Smooth muscle cell (in vitro differentiated cells): Measurements from ENCODE around the gene RLN3. TPM values are rescaled to one million over a fixed set of nuclear protein-coding genes. Genes with fewer than 3 reads are reported as not detected.

Source experiments
- DNase-seq: peaks from one replicate; lab custom pipeline; 2025; ENCODE audit not compliant: unreplicated experiment; lab: John Stamatoyannopoulos, UW
- H2AFZ ChIP-seq: fragments of 200-600 bp; sonication (generic); 2 replicates; pipeline ENCODE4 v1.6.0; 2016; ENCODE audit warnings: antibody characterized with exemption, low read depth, mild to moderate bottlenecking
- H3F3A ChIP-seq: fragments of 200-600 bp; sonication (generic); 2 replicates; pipeline ENCODE4 v1.6.0; 2017; ENCODE audit warnings: antibody characterized with exemption, low read depth
- H3K27ac ChIP-seq: fragments of 200-600 bp; sonication (generic); 2 replicates; pipeline ENCODE4 v1.5.1; 2016; ENCODE audit warnings: low read depth, mild to moderate bottlenecking
- H3K27me3 ChIP-seq: fragments of 200-600 bp; sonication (generic); 2 replicates; pipeline ENCODE4 v1.6.1; 2016; ENCODE audit warnings: low read depth, mild to moderate bottlenecking
- H3K36me3 ChIP-seq: fragments of 200-600 bp; sonication (generic); 2 replicates; pipeline ENCODE4 v1.5.1; 2016; ENCODE audit warnings: low read depth
- H3K4me1 ChIP-seq: fragments of 200-600 bp; sonication (generic); 2 replicates; pipeline ENCODE4 v1.5.1; 2016; ENCODE audit warnings: low read depth
- H3K4me2 ChIP-seq: fragments of 200-600 bp; sonication (generic); 2 replicates; pipeline ENCODE4 v1.6.0; 2016; ENCODE audit warnings: mild to moderate bottlenecking
- H3K4me3 ChIP-seq: fragments of 200-600 bp; sonication (generic); 2 replicates; pipeline ENCODE4 v1.5.1; 2016; ENCODE audit warnings: mild to moderate bottlenecking
- H3K79me2 ChIP-seq: fragments of 200-600 bp; sonication (generic); 2 replicates; pipeline ENCODE4 v1.6.0; 2016; ENCODE audit warnings: low read depth, mild to moderate bottlenecking
- H3K9ac ChIP-seq: fragments of 200-600 bp; sonication (generic); 2 replicates; pipeline ENCODE4 v1.6.0; 2016; ENCODE audit warnings: low read depth
- H3K9me3 ChIP-seq: fragments of 200-600 bp; sonication (generic); replicated peaks from 2 replicates; pipeline ENCODE4 v1.5.1; 2016; ENCODE audit warnings: low read depth
- H4K20me1 ChIP-seq: fragments of 200-600 bp; sonication (generic); 2 replicates; pipeline ENCODE4 v1.6.0; 2016; ENCODE audit warnings: low read depth
- WGBS: methylation state at CpG from one replicate; pipeline ENCODE4 v1.1.7; 2016; ENCODE audit warnings: low lambda C conversion rate; 5-methylcytosine and 5-hydroxymethylcytosine counted together
- polyA plus RNA-seq: library from polyadenylated mRNA; unstranded; fragments of >200 nt; fragmentation: Nextera tagmentation; extraction: Ambion mirVana; gene quantifications from 2 replicates; pipeline ENCODE4 v1.2.1, GENCODE V29; 2016
- total RNA-seq: library from RNA; depleted of rRNA; stranded (reverse); fragments of >200 nt; gene quantifications from 2 replicates; pipeline ENCODE4 v1.2.3, GENCODE V29; 2014
- TF ChIP-seq, protein P1 (sequence below): fragments of 200-600 bp; sonication (generic); IDR thresholded peaks from 2 replicates; pipeline ENCODE4 v1.5.1; 2017; ENCODE audit warnings: borderline replicate concordance, mild to moderate bottlenecking, antibody characterized with exemption; ENCODE audit not compliant: insufficient read depth, poor library complexity, severe bottlenecking

RLN3 gene
- total and polyA plus RNA-seq, 2 experiments from 2014 or later: not detected

DNA sequence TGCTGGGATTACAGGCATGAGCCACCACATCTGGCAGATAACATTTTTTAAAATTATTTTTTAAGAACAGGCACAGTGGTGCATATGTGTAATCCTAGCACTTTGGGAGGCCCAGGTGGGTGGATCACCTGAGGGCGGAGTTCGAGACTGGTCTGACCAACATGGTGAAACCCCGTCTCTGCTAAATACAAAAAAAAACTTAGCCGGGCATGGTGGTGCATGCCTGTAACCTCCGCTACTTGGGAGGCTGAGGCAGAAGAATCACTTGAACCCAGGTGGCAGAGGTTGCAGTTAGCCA lies 34.6 kb downstream of the RLN3 start:
- no peaks in the 10 kb centered on the region for H4K20me1 ChIP-seq
- H3K4me2 ChIP-seq: no peak overlapping the region
- H3K9me3 ChIP-seq: no peaks in the 10 kb centered on the region
- H3K4me3 ChIP-seq: no peak overlapping the region
- H3K79me2 ChIP-seq: no peaks in the 10 kb centered on the region
- H3K36me3 ChIP-seq: no peaks in the 10 kb centered on the region
- no peak overlapping the region for H3K27ac ChIP-seq
- TF ChIP-seq, protein P1, sequence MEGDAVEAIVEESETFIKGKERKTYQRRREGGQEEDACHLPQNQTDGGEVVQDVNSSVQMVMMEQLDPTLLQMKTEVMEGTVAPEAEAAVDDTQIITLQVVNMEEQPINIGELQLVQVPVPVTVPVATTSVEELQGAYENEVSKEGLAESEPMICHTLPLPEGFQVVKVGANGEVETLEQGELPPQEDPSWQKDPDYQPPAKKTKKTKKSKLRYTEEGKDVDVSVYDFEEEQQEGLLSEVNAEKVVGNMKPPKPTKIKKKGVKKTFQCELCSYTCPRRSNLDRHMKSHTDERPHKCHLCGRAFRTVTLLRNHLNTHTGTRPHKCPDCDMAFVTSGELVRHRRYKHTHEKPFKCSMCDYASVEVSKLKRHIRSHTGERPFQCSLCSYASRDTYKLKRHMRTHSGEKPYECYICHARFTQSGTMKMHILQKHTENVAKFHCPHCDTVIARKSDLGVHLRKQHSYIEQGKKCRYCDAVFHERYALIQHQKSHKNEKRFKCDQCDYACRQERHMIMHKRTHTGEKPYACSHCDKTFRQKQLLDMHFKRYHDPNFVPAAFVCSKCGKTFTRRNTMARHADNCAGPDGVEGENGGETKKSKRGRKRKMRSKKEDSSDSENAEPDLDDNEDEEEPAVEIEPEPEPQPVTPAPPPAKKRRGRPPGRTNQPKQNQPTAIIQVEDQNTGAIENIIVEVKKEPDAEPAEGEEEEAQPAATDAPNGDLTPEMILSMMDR: no peak
- no peak for DNase-seq
- H3K27me3 ChIP-seq: peaks cover 9% of the 10 kb centered on the region
- H2AFZ ChIP-seq: no peak overlapping the region
- H3F3A ChIP-seq: no peaks in the 10 kb centered on the region
- H3K9ac ChIP-seq: no peak overlapping the region
- WGBS: 89% methylated on average over 5 of the region's 5 CpGs
- H3K4me1 ChIP-seq: no peaks in the 10 kb centered on the region

GRCh38 chr19:14063105-14063504 lies 35.2 kb downstream of the RLN3 start:
- Histone ChIP-seq H3K9me3 (no peaks in the 10 kb centered on the region), H3F3A (no peaks in the 10 kb centered on the region), H3K4me2 (no peak overlapping the region), H3K9ac (no peak overlapping the region), H3K27ac (no peak overlapping the region), H2AFZ (no peak overlapping the region), H3K4me3 (no peak overlapping the region), H3K4me1 (no peaks in the 10 kb centered on the region), H3K36me3 (no peaks in the 10 kb centered on the region), H3K79me2 (no peaks in the 10 kb centered on the region), H4K20me1 (no peaks in the 10 kb centered on the region), H3K27me3 (peaks cover 9% of the 10 kb centered on the region)
- WGBS: 87% methylated on average over 7 of the region's 7 CpGs
- TF ChIP-seq, protein P1: no peak
- DNase-seq: no peak

GRCh38 chr19:14066134-14066533 lies 38.2 kb downstream of the RLN3 start:
- Histone ChIP-seq H3F3A (no peaks in the 10 kb centered on the region), H3K4me2 (no peak overlapping the region), H3K4me1 (no peaks in the 10 kb centered on the region), H3K27ac (no peak overlapping the region), H3K79me2 (no peaks in the 10 kb centered on the region), H3K27me3 (no peaks in the 10 kb centered on the region), H3K9ac (no peak overlapping the region), H3K4me3 (no peak overlapping the region), H3K36me3 (no peaks in the 10 kb centered on the region), H4K20me1 (no peaks in the 10 kb centered on the region), H2AFZ (no peak overlapping the region), H3K9me3 (no peaks in the 10 kb centered on the region)
- TF ChIP-seq, protein P1: no peak
- WGBS: 55% methylated on average over 2 of the region's 2 CpGs
- DNase-seq: no peak

GRCh38 chr19:14070268-14071050 lies 42.5 kb downstream of the RLN3 start:
- Histone ChIP-seq H3K4me3 (no peak overlapping the region), H4K20me1 (no peaks in the 10 kb centered on the region), H3K4me1 (peaks cover 12% of the 10 kb centered on the region), H3K79me2 (no peaks in the 10 kb centered on the region), H3K4me2 (no peak overlapping the region), H3K27me3 (no peaks in the 10 kb centered on the region), H3K27ac (no peak overlapping the region), H3F3A (peaks cover 3% of the 10 kb centered on the region), H3K36me3 (no peaks in the 10 kb centered on the region), H2AFZ (no peak overlapping the region), H3K9me3 (no peaks in the 10 kb centered on the region), H3K9ac (no peak overlapping the region)
- DNase-seq: no peak
- TF ChIP-seq, protein P1: no peak
- WGBS: 94% methylated on average over 43 of the region's 43 CpGs
